Stimulated activated CD4-positive, alpha-beta T cell treated with anti-CD3 and anti-CD28 coated beads, Interleukin-1b, Interleukin-23, amount 100 ng/mL, for 1 hour (primary cell): ENCODE measurements around the gene REG4.
A peak's percentile ranks its signal among the peaks of the same experiment; 100 is the strongest.
"Not testable (repeated sequence)": the region's sequence is repeated elsewhere in the genome, so short reads cannot be mapped to it uniquely, and the experiment has no call there.

ENCODE experiments used
- DNase-seq, 2 donors: peaks; one replicate each; pipeline ENCODE4 v3.0.0-alpha.2; 2020; ENCODE audit warnings: low read depth in 2 of 2

The REG4 gene

GRCh38 chr1:119811387-119811786 lies at the start of gene REG4:
Gene REG4, minus strand, starts transcription at chr1:119811460. Its CDS starts 2,691 bp downstream, at chr1:119808769.
- no peak for DNase-seq

DNA sequence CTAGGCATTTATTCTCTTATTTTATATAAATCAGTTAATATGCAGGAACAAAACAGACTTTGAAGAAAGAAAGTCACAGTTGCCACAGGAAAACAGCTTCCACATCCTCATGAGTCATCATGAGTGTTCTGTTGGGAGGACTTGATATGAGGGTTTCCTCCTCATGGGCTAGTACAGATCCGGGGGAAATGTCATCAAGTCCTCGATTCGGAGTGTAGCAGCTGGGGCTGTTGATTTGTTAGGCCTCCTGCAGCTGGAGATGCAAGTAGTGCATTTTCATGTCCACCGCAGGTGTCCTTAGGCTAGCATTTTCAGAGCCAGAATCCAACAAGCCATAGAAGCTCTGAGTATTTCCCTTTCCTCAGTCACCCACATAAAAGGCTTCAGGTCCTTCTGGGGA lies 48.4 kb upstream of the REG4 start:
- no peak for DNase-seq

DNA sequence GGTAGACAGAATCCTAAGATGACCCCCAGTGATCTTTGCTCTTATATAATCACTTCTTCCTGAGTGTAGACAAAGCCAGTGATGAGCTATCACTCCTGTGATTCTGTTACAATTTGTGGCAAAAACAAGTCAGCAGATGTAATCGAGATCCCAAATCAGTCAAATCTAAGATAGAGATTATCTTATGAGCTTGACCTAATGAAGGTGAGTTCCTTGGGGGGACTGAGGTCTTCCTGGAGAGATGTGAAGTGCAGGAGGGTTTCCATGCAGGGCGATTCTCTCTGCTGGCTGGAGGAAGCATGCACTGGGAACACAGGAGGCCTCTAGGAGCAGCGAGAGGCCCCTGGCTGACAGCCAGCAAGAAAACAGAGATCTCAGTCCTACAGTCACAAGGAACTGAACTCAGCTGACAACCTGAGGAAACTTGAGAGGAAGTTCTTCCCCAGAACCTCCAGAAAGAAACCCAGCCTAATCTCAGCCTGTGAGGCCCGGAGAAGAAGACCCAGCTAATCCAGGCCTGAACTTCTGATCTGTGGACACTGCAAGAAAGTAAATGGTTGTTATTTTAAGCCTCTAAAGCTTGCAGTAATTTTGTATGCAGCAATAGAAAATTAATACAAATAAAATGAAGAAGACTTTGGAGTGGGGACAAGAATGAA lies 47.4 kb upstream of the REG4 start:
- DNase-seq, result not testable (repeated sequence)

DNA sequence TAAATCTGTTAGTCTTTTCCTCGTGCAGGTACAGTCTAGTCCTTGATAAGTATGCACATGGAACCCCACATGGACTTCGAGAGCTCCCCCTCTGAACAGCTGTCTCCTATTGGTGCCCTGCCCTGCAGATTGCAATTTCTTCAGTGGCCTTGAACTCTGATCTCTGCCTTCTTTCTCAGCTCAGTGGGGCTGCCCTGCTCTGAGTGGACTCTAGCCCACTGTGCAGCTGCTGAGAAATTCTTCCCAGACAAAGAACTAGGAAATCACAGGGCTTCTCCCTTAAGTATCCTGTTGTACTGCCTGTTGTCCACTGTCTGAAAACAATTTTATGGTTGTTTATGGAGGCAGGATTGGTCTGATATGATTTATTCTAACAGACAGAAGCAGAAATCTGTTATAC lies 46.9 kb upstream of the REG4 start:
- no peak for DNase-seq

- DNase-seq, result no peak
Observed at GRCh38 chr1:119853155-119853554, 41.9 kb upstream of the REG4 start.

- DNase-seq, result not testable (repeated sequence)
Observed at GRCh38 chr1:119844206-119844605, 32.9 kb upstream of the REG4 start.

GRCh38 chr1:119841306-119841705 lies 30.0 kb upstream of the REG4 start:
- DNase-seq, result no peak

DNA sequence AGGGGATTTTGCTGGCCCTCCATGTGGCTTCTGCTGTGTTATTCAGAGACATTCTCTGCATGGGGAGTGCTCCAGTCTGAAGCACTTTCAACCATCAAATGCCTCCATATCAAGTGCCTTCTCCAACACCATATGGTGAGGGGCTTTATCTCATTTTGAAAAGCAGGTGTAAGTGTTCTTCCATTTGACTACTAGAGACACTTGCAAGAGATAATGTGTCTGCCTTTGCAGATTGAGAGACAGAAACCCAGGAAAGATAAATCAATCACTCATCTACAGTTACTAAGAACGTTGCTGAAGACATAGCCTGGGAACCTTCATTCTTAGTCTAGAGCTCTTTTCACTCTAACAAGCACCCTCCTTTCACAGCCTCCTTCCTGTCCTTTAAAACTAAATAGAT lies 29.5 kb upstream of the REG4 start:
- no peak for DNase-seq

DNA sequence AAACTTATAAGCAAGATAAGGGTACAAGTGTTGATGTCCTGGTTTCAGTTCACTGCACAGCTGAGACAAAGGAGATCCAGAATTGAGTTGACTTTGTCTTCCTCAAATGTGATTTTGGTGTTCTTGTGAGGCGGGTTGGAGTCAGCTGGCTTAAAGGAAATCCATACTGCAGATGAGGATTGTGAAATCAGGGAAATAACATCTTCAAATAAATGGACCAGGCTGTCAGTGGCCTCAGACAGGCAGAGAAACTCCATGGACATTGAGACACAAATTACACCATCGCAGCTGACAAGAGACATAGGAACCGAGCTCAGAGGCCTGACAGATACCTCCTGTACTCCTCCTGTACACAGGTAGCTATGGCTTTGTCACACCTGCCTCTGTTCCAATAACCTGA lies 27.0 kb upstream of the REG4 start:
- DNase-seq, result no peak

DNA sequence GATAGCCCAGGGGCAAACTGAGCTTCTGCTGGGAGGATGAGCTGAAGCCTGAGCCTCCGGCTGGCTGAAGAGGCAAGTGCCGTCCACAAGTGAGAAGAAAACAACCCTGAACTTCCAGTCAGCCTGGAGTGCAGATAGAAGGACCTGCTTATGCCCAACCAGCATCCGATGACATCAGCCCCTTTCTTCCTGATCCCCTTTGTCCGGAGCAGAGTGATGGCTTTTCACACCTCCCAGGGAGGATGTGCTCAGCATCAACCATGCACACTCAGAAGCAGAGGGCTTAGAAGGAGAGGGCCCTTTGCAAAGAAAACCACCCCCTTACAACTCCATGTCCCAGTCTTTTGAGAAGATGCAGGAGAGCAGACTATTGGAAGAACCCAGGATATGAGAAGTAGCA lies 23.7 kb upstream of the REG4 start:
- no peak for DNase-seq

- DNase-seq, result no peak
Observed at GRCh38 chr1:119831027-119831426, 19.8 kb upstream of the REG4 start.

DNA sequence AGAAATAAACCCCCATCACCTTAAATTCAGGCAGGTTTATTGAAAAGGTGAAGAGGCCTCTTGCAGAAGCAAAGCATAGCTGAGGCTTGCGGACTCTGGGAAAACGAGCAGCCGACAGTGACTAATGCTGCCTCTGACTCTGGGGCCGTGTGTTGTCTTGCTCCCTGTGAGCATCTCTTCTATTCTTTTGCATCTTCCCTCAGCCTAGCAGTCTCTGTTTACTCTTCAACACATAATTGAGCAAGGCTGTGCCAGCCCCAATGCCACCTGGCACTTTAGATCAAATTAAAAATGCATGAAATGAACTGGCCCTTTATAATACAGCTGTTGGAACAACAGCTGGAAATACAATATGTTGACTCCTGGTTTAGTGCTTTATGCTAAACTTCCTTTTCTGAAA lies 18.4 kb upstream of the REG4 start:
- DNase-seq, result no peak

DNA sequence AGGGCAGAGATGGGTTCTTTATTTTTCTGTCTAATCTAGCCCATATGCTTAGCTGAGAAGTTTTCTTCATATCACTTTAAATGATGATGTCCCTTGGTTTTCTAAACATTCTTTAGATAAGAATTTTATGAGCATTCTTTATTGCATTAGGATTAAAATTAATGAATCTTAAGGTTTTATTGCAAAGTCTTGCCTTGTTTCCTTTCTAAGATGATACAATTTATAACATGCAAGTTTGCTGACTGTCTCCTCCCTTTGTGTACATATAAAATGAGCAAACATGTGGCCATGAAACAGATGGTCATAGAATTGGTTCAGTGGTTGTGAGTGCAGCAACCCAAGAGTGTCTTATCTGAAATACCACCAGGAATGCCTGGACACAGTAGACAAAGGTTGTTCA lies 17.7 kb upstream of the REG4 start:
- DNase-seq, result not testable (repeated sequence)

GRCh38 chr1:119828266-119828665 lies 17.0 kb upstream of the REG4 start:
- no peak for DNase-seq

GRCh38 chr1:119827010-119827409 lies 15.8 kb upstream of the REG4 start:
- DNase-seq, result no peak

DNA sequence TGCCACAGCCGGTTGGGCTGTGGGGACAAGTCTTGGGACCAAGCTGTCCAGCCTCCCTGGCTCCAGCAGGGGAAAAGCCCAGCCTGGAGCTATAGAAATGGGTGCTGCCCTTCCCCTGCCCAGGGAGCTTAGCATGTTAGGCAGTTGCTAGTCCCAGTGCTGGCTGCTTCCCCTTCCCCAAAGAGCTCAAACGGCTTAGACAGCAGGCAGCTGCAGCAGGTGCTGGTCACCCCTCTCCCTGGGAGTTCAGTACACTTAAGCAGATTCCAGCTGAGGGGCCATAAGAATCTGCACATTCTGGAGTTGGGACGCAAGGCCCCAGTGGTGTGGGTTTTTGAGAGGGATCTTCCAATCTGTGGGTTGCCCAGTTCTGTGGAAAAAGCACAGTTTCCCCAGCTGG lies 11.1 kb upstream of the REG4 start:
- no peak for DNase-seq

DNA sequence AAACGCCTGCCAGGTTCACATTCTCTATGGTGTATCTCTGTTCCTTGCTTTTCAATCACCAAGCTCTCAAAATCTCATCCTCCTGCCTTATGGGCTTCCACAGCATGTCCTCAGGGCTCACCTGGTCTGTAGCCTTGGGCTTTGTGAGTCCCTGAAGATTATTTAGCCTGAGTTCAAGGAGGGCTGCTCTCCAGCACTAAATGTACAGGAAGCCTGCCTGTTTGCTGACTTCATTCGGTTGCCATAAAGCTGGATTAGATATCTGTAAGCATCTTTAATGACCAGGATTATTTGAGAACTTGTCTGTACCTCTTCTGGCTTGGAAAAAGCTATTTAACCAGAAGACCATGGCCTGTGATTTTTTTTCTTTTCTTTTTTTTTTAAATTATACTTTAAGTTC lies 6.9 kb upstream of the REG4 start:
- no peak for DNase-seq

DNA sequence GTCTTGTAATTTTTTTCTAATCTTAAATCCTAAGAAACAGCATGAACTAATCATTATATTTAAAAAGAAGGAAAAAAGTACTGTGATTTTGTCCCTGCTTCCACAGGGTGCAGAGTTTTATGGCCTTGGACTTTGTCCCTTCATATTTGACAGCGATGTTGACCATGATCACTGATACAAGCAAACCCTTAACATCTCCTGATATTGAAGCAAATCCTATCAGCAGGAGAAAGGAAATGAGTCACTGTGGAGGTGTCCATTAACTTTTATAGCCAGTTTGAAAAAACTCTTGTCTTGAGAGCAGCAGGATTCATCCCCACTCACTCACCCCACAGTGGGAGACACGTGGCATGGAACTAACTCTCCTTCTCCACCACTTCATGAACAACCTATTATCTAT lies 5.1 kb upstream of the REG4 start:
- no peak for DNase-seq

DNA sequence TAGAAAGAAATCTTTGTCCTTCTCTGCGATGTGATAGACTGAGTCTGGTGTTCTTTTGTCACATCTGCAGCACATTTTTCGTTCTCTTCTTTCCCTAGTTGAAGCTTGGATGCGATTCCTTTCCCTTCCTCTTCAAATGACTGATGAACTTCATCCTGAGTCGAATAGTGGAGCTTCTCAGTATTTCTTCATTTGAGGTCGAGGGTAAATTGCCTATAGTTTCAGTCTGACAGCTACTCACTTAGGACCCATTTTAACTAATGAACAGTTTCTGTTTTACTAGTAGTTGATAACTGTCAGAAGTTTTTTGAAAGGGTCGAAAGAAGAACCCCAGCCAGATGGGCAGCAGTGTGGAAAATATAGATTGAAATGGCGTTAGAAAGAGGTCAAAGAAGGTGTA lies 4.7 kb upstream of the REG4 start:
- no peak for DNase-seq

DNA sequence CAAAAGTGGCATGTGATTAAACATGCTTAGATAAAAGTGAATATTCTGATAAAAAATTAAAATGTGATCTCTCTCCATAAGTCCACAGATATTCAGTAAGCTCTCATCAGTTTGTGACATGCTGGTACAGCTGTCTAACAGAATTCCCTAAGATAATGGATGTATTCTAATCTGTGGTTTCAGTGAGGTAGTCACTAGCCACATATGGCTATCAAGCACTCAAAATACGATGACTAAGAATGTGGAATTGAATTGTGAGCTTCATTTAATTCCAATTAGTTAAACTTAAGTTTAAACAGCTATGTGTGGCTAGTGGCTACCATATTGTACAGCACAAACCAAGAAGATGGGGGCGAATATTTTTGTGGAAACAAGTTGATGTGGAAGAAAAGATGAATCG lies 4.1 kb upstream of the REG4 start:
- DNase-seq, result no peak

DNA sequence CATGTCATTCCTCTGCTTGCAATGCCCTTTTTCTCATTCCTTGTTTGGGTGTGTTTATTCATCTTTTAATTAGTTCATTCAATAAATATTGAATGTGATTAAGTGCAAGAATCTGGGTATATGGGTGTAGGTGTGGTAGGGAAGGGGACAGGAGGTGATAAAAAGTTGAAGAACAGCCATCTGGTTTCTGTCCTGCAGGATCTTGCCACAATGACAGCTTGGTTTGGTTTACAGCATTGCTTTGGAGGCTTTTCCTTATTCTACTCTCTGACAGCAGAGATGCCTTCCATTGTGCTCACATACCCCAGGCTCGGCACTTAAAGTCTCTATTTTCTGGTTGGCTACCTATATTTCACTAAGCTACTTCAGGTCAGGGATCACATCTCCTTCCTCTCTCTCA lies 3.0 kb upstream of the REG4 start:
- DNase-seq, result no peak

DNA sequence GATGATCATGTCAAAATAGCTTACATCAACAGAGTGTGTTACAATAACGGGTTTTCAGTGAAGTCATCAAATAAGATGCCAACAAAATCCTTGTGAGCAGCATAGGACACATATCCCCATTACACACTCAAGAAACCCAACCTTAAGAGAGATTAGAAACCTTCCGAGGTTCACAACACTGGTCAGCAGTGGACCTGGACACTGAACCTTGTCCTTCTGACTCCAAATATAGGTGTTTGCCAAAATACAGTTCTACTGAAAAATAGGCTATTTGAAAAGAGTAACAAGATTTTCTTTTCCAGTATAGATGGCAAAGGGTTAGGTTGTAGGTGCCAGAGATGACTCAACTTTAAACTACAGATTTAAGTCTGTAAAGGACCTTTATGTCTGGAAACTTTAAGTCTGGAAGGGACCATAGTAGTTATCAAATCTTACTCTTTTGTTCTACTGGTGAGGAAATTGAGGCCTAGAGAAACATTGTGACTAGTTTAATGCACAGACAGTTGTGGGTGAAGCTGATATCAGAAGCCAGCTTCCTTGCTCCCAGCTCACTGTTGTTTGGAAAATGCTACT lies 811 bp upstream of the REG4 start:
- DNase-seq, result no peak

GRCh38 chr1:119808972-119809550 lies 2.2 kb downstream of the REG4 start:
- peak; percentile 20 to 38 for DNase-seq

GRCh38 chr1:119808491-119808890 lies 2.8 kb downstream of the REG4 start:
- DNase-seq, result no peak
